ENCODE measurements around the gene MAD1L1.

- TF ChIP-seq CTCF (conservative IDR thresholded peaks at IDR 0.05; ENCODE audit: low read depth, low read length) (no peak), EZH2 (IDR thresholded peaks at IDR 0.05; ENCODE audit: borderline replicate concordance, low read depth, low read length, poor library complexity, severe bottlenecking) (no peak)
Measured at GRCh38 chr7:1912593-1913465, 319.9 kb downstream of the MAD1L1 start.
